Measurements from ENCODE around the gene GNAT1. TPM values are rescaled to one million over a fixed set of nuclear protein-coding genes. Genes with fewer than 3 reads are reported as not detected.

The GNAT1 gene
- polyA plus RNA-seq (ENCODE audit: insufficient read length in 12 of 12): under 1 TPM in 3 of 12 donors, not detected in 9; 0.08 to 0.23 (median 0.21) TPM
- long read RNA-seq, donor 1: 0 reads
- long read RNA-seq, donor 2: 0 reads
- long read RNA-seq, donor 3: 0 reads
- long read RNA-seq, donor 4: 0 reads
- long read RNA-seq, donor 5: 0 reads
- long read RNA-seq, donor 6: 0 reads
- long read RNA-seq, donor 7: 0 reads
- long read RNA-seq, donor 8: 0 reads
- long read RNA-seq, donor 9: 0 reads
- long read RNA-seq, donor 10: 0 reads
- long read RNA-seq, donor 11: 0 reads

DNA sequence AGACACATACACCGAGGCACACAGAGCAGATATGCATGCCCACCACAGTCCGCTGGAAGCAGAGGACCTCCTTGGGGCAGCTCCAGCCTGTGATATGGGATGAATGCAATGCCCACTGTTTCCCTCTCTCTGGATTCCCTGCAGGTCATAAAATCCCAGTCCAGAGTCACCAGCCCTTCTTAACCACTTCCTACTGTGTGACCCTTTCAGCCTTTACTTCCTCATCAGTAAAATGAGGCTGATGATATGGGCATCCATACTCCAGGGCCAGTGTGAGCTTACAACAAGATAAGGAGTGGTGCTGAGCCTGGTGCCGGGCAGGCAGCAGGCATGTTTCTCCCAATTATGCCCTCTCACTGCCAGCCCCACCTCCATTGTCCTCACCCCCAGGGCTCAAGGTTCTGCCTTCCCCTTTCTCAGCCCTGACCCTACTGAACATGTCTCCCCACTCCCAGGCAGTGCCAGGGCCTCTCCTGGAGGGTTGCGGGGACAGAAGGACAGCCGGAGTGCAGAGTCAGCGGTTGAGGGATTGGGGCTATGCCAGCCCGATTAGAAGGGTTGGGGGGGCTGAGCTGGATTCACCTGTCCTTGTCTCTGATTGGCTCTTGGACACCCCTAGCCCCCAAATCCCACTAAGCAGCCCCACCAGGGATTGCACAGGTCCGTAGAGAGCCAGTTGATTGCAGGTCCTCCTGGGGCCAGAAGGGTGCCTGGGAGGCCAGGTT lies at the start of gene GNAT1:
GNAT1 (plus strand) TSS at position 675 of the 725 bp plus-strand sequence. CDS start 116 bp downstream, outside the sequence.
- no peak for DNase-seq

DNA sequence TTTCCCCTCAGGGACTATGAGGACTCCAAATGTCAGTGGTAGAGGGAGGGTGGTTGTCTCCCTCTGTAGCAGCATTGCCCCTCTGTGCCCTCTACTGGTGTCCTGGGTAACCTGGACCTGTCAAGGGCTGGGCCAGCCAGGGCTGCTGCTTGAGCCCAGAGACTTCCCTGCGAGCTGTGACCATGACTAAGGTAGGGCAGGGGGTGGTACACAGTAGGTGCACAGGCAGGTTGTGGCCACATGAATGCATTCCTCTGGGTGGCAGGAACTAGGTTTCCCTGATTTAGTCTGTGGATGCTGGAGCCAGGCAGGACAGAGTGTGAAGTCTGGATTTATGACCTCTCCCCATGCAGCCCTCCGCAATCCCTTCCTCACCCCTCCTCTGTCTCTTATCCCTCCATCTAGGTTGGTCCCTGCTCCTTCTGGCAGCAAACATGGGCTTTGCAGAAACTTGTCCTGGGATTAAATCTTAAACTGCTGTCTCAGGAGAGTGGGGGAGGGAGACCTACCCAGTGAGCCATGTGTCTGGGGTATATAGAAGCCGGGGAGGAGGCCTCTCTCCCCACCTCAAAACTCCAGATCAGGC lies 45.0 kb upstream of the GNAT1 start:
- DNase-seq: no peak

DNA sequence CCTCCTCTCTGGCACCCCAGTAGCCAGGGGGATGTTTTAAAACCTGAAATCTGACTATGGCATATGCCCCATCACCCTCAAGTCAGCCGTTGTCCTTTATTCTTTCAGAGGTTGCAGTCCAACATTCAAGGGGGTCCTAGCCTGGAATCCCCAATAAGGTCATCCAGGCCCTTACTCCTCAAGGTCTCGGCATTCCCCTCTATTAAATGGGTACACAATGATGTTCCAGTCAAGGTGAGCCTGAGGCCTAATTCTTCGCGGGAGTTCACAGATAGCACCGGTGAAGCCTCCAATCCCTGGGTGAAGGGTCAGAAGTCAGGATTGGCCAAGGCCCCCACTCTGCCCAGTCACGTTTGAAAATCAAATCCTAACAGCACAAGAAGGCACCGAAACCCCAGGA lies 44.4 kb upstream of the GNAT1 start:
- no peak for DNase-seq

DNA sequence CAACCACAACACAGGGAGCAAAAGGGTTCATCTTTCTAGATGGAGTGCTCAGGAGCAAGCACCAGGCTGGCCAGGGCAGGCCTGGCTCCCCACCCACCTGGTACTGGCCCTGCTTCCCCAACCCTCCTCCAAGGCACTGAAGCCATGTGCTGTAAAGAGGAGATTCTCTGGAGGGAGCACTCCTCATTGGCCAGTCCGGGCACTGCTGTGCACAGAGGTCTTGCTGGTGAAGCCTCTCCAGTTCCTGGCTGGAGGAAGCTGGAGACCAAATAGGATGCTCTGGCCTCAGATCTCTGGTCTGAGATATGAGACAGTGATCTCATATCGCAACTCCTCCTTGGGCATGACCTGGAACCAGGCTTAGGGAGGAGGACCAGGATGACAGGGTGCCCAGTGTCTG lies 44.0 kb upstream of the GNAT1 start:
- DNase-seq: no peak

DNA sequence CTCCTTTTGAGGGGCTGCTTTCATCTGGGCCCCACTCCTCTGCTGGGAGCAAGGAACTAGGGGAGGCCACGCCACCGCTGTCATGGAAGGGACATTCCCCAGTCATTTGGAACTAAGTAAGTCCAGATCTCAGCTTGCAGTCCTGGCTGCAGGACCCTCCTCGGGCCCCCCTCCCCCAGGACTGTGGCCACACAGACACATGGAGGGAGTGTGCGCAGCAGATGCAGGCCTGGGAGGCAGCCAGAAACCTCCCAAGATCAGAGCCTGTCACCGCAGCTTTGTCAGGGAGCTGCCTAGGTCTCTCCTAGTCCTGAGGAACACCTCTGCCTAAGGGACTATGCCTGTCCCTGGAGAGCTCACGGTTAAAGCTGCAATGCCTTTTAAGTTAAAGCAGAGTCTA lies 43.5 kb upstream of the GNAT1 start:
- DNase-seq: no peak

GRCh38 chr3:50150404-50150750 lies 41.0 kb upstream of the GNAT1 start:
- no peak for DNase-seq

GRCh38 chr3:50150863-50151686 lies 40.3 kb upstream of the GNAT1 start:
- DNase-seq: peak; percentile 63

DNA sequence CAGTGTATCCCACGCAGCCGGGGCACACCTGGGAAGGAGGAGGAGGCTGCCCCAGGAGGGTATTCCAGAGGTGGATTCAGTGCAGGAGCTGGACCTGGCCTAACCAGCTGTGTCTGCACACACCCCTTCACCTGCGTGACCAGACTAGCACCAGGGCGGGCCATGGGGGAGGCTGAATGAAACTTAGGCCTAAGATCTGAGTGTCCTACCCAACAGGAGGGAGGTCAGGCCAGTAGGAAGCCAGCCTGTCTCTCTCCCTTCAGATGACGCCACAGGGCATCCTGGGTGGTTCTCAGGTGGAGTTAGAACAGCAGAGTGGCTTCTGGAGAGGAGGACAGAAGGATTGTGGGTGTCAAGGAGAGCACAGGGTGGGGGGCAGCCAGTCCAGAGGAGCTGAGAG lies 39.7 kb upstream of the GNAT1 start:
- no peak for DNase-seq

DNA sequence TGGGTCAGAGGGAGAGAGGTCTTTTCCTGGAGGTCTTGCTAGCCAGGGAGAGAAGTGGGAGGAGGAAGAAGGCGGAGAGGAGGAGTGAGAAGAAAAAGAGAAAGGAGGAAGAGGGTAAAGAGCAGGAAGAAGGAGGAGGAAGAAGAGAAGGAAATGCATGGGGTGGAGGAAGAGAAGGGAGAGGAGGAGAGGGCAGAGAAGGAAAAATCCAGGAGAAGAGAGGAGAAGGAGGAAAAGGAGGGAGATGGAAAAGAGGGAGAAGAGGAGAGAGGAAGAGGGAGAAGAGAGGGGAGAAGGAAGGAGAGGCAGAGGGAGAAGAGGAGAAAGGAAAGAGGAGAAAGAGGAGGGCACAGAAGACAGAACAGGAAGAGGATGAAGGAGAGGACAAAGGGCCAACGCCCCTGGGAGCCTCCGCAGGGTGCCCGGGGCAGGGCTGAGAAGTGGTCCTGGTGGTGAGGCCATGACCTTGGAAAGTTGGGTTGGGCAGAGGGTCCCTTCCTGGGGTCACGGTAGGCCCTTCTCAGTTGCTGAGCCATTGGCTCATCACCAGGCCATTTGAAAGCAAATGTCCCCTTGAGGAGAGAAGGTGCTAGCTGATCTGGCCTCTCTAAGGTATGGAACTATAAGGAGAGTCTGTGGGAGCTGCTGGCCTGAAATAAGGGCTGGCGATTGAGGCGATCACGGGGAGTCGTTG lies 37.5 kb upstream of the GNAT1 start:
- no peak for DNase-seq

DNA sequence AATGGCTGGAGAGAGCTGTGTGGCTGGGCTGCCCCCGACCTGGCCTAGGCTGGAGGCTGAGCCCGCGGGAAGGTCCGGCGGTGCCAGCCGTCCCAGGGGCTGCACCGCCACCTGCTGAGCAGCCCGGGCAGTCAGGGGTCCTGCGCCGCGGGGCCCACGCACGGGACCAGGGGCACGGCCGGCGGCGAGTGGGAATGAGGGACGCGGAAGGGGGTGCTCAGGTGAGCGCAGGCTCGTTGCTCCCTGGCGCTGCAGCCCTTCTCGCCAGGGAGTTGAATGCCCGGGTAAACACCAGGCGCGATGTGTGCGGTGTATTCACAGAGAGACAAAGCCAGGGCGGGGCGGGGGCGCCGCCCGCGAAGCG lies 37.0 kb upstream of the GNAT1 start:
- DNase-seq: no peak

DNA sequence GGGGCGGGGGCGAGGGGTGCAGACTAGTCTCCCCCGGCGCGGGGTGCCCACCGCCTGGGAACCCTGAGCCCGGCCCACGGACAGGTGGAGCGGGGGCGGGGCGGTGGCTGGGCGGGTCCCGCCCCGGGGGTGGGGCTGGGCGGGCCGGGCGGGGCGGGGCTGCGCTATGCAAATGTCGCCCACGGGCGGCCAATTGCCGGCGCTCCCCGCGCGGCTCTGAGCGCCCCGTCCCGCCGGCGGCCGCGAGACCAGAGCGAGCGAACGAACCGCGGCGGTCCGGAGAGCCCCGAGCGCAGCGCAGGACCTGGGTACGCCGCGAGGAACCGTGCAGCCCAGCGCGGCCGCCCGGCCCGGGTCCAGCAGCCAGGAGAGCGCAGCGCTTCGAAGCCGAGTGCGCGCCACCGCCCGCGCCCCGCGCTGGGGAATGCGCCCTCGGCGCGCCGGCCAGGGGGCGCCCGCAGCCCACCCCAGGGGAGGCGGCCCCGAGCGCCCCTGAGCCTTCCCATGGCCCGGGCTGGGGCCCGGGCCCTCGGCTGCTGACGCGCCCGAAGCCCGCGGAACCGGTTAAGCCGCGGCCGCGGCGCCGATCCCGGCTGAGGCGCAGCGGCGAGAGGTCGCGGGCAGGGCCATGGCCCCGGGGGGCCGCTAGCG lies 36.4 kb upstream of the GNAT1 start, which contains the start of gene SEMA3F:
SEMA3F (plus strand) TSS at position 485 of the 651 bp plus-strand sequence. CDS start 4,299 bp downstream, outside the sequence.
- DNase-seq: no peak

- no peak for DNase-seq
These were observed 35.9 kb upstream of the GNAT1 start for GRCh38 chr3:50155491-50155878.

DNA sequence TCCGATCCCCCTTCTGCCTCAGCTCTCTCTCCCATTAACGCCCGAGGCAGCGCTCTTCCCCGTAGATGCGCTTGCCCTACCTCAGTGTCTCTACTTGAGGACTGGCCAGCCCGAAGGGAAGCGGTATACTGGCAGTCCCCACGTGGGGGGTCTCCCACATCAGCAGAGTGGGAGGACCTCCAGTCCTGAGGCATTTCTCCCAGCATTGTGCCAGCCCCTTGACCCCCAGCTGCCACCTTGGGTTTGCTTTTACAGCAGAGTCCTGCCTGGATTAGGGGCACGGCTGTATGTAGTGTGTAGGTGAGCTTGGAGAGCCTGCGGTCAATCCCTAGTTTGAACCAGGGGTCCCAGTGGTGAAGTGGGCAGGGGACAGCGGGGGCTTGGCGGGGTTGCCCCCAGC lies 35.5 kb upstream of the GNAT1 start:
- DNase-seq: no peak

DNA sequence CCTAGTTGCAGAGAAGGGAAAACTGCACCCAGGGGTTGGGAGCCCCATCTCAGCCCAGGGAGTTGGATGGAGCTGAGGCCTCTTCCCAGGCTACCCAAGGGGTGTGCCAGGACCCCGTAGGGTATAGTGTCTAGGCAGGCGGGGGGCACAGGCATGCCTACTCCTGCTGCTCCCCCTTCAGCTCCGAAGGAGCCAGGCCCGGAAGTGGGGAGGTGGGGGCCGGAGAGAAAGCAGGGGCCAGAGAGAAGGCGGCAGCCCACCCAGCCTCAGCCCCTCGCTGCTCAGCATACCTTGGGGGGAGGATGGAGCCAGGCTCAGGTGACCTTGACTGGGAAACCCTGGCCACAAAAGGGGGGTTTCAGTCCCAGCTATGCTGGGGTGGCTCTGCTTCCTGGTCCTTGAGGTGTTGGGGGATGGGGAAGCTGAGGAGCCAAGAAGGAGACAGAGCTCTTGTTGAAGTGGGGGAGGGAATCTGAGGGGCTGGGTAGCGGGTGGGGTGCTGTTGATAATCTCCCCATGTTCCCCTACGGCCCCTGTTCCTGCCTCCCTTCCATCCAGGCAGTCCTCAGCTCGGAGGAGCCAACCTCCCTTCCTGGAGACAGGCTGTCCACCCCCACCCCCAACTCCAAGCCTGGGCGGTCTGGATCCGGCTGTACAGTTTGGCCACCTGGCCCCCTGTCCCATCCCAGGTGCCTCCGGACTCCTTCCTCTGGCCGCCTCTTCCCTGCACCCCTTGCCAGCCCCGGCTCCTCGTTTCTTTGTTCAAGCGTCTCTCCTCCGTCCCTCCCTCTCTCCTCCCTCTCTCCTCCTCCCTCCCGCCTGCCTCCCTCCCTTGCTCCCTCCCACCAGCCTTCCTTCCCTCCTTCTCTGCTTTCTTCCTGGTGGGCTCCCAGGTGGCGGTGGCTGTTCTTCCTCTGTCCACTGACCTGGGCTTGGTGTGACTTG lies 34.6 kb upstream of the GNAT1 start:
- DNase-seq: peak; percentile 52

DNA sequence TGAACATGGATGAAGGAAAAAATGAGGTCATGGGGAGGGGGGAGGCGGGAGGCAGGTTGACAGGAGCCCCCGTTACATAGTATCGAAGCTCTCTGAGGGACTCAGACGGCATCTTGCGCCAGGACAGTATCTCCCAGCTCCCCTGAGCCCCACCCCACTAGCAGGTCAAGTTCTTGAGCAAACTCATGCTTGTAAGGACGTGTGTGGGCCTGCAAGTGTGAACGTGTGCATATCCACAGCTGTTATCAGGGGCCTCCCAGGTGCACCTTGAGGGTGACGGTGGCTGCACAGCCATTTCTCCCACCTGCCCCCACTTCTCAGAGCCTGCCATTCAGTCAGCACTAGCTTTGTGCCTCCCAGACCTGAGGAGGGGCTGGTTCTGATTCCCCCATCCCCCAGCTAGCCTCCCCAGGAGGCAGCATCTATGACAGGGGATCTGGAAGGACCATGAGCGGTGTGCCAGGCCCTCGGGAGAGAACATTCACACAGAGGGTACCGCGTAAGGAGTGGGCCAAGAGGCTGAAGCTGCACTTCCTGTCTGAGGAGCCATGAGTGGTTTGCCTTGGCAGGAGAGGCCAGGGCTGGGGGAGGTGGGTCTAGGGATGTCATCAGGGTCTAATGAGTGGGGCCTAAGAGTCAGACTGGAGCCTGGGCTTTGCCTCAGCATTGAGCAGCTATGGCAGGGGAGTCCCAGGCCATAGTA lies 33.4 kb upstream of the GNAT1 start:
- no peak for DNase-seq

DNA sequence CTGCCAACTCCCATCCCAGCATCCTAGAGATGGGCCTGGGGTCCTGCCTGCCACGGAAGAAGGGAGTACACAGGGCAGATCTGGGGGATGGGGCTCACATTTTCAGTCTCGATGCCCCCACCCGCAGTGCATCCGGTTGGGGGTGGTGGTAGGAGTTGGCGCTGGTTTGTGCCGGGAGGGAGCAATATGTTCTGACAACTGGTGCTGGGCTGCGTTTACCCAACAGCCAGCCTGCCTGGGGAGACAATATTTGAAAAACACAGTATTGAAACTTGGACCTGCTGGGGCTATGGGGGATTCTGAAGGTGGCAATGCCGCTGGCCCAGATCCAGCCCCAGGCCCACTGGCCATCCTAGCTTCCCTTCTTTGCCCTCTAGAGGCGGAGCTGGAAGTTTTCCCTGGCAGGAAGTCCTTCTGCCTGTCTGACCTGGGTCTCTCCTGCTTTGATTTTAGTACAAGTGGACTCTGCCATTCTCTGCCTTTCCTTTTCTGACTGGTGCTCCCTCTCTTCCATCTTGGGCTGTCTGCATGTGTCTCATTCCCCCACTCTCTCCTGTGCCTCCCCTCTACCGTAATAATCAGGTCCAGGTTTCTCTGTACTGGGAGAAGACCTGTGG lies 32.8 kb upstream of the GNAT1 start:
- DNase-seq: no peak

GRCh38 chr3:50160561-50160983 lies 30.8 kb upstream of the GNAT1 start:
- no peak for DNase-seq

DNA sequence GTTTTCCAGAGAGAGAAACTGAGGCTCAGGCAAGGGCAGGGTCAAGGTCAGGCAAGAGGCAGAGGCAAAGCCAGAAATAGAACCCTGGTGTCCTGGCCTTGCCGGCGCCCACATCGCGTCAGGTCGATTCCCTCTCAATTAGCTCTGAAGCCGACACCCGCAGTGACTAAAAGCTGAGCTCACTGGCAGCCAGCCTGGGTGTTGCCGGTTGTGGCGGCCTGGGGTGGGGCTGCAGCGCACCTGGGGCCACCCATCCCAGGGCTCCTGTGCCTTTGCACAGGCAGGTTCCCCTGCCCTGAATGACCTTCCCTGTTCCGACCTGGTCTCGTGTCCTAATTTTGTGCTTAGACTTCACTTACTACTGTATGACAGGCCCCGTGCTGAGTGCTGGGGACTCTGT lies 30.1 kb upstream of the GNAT1 start:
- no peak for DNase-seq
